Measurements from ENCODE around the gene DNAJC21.

The DNAJC21 gene

DNA sequence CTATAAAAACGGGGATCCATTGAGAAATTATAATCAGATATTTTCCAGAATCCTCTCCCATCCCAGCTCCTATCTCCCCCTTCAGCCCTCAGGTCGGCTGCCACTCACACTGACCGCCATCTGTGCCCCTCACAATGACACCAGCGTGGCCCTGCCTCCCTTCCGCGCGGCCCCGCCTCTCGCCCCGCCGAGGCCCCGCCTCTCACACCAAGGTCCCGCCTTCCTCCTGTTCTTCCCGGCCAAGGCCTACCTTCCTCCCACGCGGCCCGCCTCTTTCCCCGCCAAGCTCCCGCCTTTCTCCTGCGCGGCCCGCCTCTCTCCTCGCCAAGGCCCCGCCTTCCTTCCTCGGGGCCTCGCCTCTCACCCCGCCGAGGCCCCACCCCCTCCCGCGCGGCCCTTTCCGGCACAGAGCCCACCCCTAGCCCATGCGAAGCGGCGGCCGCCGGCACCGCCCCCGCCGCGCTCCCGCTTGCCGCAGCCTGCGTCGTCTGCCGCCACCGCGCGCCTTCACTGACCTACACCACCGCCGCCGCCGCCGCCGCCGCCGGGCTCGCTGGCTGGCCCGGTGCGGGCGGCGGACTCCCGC, at the start of gene DNAJC21:
Gene DNAJC21, plus strand, starts transcription at position 426 of the 586 bp plus-strand sequence. CDS start 261 bp downstream, outside the sequence.
- peak; percentile 59 to 99 (median 96) for DNase-seq

DNA sequence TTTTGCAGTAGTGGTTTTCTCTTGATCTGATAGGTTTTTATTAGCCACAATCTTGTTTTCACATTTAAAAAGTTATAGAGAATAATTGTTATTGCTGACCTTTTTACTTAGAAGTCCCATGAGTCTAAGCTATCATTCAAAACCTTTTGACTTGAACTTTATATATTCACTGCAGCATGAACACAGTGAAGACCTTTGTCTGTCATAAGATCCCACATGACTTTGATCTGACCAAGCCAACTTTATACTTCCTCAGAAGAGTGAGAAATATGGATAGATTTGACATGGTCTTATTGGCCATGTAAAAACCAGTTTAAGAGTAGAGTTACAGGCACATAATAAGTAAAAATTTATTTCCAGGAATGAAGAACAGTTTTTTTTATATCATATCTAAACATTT, 48.1 kb upstream of the DNAJC21 start:
- no peak for DNase-seq

DNA sequence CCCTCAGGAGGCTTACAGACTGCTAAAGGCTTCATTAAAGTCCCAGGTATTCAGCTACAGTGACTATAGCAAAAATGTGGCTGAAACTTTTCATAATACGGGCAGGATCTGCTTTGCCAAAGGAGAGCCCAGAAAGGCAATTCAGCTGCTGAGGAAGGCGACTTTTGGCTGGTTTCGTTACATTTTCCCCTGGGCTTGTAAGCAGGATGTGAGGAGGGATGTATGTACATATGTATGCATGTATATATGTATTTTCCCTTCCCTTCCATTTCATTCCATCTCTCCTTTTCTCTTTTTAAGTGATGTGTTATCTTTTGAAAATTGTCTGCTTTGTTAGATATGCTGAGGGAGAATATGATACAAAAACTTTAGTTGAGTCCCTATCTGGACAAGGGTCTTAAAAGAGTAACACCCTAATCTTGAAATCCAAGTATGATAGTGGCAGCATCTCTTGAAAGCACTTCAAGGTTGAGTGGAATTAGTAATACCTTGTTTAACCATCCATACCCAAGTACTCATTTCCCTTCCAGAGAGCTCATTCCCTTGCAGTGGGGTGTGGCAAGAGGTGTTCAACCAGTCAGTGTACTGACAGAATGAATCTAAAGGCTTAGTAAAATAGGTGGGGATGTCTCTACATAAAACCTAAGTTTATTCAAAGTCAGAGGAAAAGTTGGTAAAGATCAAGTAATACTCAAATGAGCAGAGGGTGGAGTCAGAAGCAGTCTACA, 42.8 kb upstream of the DNAJC21 start:
- DNase-seq: no peak

DNA sequence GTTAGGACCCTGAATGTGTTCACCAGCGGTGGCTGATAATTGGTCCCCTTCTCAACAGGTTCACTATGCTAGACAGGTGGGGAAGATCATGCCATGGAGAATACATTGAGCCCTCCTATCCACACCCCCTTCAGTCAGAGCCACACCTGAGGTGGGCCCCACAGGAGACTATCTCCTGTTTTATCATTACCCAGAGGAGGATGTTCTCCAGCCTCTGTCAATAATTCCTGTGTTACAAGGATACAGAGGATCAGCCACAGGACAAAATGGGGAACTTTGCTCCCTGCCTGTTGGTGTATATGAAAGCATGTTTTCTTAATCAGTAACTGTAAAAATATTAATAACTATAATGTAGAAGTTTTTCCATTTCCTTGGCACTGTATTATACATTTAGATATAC, 40.0 kb upstream of the DNAJC21 start:
- no peak for DNase-seq

DNA sequence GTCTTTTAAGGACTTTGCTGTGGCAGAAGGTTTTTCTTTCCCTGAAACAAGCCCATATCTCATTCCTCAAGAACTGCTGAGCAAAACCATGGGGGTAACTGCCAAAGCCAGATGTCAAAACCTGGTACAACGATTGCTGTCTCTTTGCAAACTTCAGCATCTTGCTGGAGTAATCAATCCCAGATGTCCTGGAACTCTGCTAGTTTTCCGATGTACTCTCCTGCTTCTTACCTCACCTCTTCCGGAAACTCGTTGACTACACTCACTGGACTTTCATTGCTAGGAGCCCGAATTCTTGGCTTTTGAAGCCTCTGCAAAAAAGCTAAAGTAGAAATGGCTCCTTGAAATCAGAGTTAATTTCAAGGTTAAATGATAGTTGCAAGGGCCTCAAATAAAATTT, 37.4 kb upstream of the DNAJC21 start:
- DNase-seq: no peak

DNA sequence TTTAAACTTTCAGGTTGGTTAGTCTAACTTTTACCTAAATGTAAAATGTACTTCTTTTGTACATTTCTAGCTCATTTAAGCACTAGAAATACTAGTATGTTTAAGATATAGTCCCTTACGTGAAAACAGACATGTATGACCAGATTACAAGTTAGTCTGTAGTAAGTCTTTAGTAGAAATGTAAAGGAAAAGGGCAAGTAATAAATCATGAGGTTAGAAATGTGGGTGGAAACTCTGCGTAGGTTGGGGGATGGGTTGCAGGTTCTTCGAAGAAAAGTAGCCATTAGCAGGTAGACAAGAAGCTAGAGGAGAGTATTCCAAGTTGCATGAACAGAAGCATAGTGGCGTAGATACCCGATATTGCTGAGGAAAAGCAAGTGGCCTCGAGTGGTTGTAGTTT, 36.9 kb upstream of the DNAJC21 start:
- DNase-seq: no peak

DNA sequence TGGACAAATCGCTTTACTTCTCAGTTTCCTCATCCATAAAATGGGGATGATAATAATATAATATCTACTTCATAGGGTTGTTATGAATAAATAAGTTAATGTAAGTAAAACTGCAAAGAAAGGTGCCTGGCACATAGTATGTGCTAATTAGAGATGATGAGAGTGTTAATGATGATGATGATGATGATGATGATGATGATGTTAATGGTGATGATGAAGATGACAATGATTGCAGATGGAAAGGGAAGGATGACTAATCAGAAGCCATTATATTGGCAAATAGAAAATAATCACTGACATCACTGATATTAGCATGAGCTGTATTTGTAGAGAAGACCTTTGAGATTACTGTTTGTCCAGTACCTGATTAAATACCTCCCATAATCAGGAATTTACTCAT, 34.6 kb upstream of the DNAJC21 start:
- DNase-seq: no peak

DNA sequence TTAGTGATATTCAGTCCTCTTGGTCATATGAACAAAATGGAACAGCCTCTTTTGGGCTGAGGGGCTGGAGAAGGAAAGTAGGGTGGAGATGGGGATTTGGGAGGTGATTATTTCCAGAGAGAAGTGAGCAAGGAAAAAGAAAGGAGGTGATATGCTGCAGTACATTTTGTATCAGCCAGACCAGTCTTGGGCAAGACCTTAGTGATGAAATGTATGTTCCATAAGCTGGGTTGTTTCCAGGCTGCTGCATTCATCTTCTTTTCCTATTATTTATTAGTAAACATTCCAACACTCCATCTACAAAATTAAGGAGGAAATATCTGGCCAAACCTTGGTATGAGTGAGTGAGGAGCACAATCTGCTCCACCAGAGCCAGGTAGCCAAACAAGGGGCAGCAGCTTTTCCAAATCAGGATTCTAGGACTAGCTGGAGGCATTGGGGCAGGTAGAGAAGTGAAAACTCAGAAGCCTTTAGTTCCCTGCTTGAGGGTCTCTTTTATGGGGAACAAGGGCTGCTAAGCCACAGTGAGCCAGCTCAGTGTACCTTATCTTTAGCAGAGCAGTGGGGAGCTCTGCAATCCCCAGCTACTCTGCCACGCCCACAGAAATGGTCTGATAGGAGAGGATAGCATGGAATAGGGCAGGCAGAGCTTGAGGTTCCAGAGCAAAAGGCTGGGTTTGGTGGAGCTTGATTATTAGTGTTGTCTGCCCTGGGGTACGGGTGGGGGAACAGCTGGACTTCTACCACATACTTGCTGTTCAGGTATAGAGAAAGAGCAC, 33.5 kb upstream of the DNAJC21 start:
- DNase-seq: no peak

DNA sequence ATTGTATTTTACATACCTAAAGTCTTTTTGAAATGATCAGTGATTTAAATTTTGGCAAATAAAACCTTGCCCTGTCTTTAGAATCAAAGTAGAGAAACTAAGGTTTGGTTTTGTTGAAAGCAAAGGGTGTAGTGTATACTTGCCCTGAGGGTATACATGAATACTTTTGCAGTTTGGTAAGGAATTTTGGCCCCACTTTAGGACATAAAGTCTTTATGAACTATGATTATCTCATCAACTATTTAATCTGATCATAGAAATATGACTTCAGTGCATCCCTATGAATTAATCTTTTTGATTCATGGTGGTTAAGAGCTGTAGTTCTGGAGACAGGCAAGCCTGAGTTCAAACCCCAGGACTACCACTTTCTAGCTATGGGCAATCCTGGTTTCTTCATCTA, 31.7 kb upstream of the DNAJC21 start:
- no peak for DNase-seq

DNA sequence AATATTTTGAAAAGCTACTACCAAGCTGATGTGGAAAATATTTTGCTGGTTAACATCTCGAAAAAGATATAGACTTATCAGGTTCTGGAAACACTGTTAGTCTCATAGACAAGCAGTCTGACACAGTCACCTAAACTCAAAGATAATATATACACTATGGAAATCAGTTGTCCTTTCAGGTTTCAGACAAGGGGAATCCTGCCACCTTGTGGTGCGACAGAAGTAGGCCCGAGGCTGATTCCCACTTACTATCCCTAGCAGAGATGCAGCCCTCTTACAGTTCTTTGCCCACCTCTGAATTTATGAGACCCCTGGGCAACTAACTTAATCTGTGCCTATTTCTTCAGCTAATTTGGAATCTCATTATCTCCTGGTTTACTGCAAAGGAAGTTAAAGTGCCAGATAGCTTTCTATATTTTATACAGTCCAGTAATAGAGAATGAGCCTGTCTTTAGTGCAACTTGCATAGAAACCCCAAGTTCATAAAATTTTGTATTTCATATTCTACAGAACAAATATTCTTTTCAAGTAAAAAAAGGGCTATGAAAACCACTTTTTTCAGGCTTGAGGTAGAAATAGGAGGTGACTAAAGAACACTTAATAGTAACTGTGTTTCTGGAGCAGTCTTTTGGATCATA, 31.0 kb upstream of the DNAJC21 start:
- peak in 50 of 56 donors; percentile 1 to 87 (median 32) for DNase-seq

DNA sequence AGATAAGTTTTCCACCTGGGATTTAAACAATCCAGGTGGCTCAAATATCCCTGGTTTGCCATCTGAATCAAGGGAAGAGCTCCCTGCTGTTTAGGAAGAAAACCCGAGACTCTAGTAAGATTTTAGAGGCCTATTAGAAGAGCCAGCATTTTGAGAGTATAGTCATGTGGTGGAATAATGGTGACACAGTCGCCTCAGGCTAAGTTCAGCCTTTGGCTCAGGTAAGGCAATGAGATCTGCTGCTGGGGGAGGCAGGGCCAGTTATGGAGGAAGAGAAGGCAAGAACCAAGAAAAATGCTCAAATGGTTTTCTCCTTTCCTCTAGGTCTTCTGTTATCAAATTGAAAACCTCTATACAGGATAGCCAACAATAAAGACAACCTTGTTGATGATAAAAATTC, 30.3 kb upstream of the DNAJC21 start:
- no peak for DNase-seq

DNA sequence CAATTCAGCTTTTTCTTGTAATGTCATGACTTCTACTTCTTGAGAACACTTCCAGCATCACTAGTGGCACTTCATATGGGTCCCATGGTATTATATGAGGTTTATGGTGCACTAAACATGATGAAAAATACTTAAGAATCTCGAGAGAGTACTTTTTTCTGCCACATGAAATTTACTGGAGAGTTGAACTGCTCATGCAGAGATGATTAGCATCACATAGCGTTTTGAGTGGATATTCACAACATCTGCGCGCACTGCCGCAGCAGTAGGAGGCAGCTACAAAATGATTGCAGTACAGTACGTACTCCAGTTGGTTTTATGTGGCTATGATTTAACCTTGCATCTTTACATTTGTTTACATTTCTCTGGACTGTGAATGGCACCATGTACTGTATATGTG, 28.7 kb upstream of the DNAJC21 start:
- no peak for DNase-seq

DNA sequence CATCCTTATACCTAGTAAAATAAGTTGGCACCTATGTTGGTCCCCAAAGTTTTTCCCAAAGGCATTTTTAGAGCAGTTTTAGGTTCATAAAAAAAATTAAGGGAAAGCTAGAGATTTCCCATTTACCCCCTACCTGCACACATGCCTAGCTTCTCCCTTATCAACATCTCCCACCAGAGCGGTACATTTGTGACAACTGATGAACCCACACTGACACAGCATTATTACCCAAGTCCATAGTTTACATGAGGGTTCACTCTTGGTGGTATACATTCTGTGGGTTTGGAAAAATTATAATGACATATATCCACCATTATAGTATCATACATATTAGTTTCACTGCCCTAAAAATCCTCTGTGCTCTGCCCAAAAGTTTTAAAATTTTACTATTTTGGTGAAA, 26.1 kb upstream of the DNAJC21 start:
- DNase-seq: no peak

DNA sequence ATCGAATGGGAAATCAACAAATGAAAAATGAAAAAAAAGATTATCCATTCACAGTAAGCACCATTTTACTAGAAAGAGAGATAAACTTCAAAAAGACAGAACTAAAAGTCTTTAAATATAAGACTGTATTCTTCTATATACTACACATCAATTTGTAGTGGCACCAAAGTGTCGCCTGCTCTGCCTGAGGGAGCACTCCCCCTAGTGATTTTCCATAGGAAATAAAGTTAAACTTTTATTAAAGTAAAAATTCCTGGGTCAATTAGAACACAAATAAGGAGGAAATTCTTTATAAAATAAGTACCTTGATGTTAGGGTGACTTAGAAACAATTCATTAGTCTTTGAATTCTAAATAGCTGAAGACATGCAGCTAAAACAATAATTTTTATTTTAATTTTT, 23.8 kb upstream of the DNAJC21 start:
- DNase-seq: peak in 1 of 56 donors; percentile 3

DNA sequence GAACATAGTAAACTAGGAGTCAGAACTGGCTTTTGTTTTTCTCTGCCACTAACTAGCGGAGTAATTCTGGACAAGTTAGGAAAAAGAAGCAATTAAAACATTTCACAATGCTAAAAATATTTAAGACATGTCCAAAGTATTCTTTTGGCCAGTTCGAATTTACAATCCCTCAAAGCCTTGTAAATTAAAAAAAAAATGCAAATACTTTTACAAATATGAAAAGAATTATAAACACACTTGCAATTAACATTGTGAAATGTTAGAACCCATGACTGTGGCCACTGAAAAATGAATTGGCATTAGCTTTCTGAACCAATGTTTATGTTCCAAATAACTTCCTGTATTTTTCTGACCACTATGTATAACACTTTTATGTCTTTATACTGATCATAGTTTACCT, 16.3 kb upstream of the DNAJC21 start:
- no peak for DNase-seq

DNA sequence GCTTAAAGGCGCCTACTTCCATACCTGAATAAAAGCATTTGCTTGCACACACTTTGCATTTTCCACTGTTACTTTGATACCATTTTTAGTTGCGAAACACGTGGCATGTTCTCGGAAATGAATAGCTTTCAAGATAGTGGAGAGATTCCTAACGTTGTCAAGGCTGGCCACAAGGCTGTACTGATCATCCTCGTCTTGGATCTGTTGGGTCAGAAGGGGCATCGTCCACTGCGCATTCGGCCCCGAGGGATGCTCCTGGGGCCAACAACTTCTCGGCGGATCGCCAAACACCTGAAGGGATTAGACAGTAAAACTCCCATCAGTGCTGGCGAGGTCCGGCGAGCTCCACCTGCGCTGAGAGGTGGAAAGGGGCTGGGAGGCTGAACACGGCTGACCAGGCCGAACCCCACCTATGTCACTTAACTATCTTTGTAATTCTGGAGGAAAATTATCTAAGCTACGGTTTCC, 14.7 kb upstream of the DNAJC21 start:
- DNase-seq: peak in 8 of 56 donors; percentile 14 to 48 (median 27)

DNA sequence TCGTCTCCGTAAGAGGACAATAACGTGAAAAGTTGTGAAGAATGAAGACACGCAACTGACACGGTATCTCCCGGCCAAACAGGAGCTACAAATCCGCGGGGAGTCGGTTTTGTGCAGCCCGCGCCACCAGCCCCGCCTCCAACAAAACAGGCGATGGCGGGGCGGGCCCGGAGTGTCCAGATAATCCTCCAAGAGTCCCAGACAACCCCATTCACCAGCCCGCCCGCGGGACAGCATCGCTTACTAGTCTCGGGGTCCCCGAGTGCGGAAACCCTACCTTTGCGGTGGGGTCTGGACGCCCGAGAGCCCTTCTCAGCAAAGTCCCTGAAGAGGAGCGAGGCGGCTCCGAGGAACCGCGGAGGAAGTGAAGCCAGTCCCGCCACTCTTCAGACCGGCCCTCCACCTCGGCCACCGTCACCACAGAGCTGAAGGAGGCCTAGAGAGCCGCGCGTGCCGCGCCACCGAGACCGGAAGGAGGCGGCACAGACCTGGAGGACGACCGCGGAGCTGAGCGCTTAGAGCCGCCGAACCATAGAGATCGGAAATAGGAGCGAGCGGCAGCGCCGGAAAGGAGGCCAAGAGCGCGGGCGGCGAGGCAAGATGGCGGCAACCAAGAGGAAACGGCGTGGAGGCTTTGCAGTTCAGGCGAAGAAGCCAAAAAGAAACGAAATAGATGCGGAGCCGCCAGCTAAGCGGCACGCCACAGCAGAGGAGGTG, 14.1 kb upstream of the DNAJC21 start, which contains the start of the genes BRIX1 and RAD1:
Gene BRIX1, plus strand, starts transcription at position 573 of the 717 bp plus-strand sequence. Its CDS starts 28 bp downstream, at position 601.
Gene RAD1, minus strand, starts transcription at position 366 of the 717 bp plus-strand sequence. CDS start 612 bp downstream, outside the sequence.
- DNase-seq: peak; percentile 71 to 98 (median 94)

DNA sequence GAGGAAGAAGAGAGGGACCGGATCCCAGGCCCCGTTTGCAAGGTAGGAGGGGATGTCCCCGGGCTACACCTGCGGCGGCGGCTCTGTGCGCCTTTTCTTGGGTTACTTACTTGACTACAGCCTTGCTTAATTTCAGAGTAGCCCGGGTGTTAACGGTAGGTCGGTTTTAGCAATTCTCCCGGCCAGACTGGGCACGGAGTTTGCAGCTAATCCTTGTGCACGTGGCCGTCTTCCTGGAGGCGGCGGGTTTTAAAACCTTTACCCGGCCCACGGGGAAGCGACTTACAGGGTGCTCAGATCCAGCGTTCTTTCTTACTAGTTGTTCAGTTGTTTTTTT, 13.5 kb upstream of the DNAJC21 start:
- peak in 2 of 56 donors; percentile 38 to 52 for DNase-seq

DNA sequence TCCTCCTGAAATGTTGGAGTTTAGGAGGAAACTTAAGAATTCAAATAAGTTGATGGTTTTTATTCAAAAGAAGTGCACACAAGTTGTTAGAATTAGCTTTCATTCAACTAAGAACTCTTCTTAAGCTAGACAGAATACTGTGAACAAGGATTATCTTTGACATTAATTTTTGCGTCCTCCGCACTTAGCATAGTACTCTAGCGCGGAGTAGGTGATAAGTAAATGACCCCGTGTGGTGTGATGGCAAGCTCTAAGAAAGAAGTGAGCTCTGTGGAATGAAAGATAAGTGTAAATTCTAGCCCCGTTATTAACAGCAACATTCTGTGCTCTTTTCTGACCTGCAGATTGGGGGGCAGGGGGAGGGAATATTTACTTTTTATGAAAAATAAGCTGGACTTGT, 12.8 kb upstream of the DNAJC21 start:
- no peak for DNase-seq

DNA sequence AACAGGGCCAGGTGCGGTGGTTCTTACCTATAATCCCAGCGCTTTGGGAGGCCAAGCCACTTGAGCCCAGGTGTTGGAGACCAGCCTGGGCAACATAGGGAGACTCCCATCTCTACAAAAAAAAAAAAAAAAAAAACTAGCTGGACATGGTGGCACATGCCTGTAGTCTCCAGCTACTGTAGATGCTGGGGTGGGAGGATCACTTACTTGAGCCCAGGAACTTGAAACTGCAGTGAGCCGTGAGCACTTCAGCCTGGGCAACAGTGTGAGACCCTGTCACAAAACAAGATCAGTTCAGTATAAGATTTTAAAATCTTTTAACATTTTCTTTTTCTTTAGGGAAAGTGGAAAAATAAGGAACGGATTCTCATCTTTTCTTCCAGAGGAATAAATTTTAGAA, 11.3 kb upstream of the DNAJC21 start:
- no peak for DNase-seq

DNA sequence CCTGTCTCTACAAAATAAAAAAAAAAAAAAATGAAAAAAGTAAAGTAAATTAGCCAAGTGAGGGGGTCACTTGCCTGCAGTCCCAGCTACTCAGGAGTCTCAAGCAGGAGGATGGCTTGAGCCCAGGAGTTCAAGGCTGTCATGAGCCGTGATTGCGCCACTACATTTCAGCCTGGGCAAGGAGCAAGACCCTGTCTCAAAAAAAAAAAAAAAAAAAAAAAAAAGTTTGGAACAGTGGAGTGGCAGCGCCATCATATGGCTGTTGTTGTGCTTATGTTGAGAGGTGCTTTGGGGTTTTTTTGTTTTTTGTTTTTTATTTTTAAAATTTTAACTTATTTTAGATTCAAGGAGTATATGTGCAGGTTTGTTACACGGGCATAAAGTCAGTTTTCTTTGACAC, 10.3 kb upstream of the DNAJC21 start:
- DNase-seq: no peak
